Gastrocnemius medialis (tissue), 4 donors: ENCODE results near the gene INSRR. TPM values are rescaled to one million over a fixed set of nuclear protein-coding genes. Genes with fewer than 3 reads are reported as not detected.
A peak's percentile ranks its signal among the peaks of the same experiment; 100 is the strongest.

ENCODE experiments used
- ATAC-seq, 2 donors: fragments of 150-250 bp; one replicate each; pipeline ENCODE4 v1.9.1; 2016
- DNase-seq, 2 donors: peaks; one replicate each; pipeline ENCODE4 v3.0.0-alpha.2; 2019
- H3K27ac ChIP-seq, 4 donors: fragments of 200-600 bp; sonication (generic); 1 replicate in 1 of 4; 2 replicates in 3 of 4; pipeline ENCODE4 v1.5.1; 2016 to 2018; ENCODE audit warnings: mild to moderate bottlenecking in 2 of 4, moderate library complexity in 1 of 4
- H3K27me3 ChIP-seq, 3 donors: fragments of 200-600 bp; sonication (generic) in 2 of 3; 1 replicate in 1 of 3; 2 replicates in 2 of 3; pipeline versions ENCODE4 v1.5.1 to v1.6.0; 2016 to 2019; ENCODE audit warnings: mild to moderate bottlenecking in 1 of 3, moderate library complexity in 1 of 3
- H3K36me3 ChIP-seq, 2 donors: fragments of 200-600 bp; sonication (generic) in 1 of 2; one replicate each; pipeline ENCODE4 v1.5.1; 2017 to 2018
- H3K4me1 ChIP-seq, 2 donors: fragments of 200-600 bp; sonication (generic) in 1 of 2; one replicate each; pipeline ENCODE4 v1.5.1; 2016 to 2017; ENCODE audit warnings: mild to moderate bottlenecking in 2 of 2
- H3K4me3 ChIP-seq, 4 donors: fragments of 200-600 bp; sonication (generic) in 3 of 4; 1 replicate in 1 of 4; 2 replicates in 3 of 4; pipeline ENCODE4 v1.5.1; 2016 to 2019; ENCODE audit warnings: mild to moderate bottlenecking in 2 of 4
- H3K9me3 ChIP-seq, 3 donors: fragments of 200-600 bp; sonication (generic) in 2 of 3; 1 replicate in 1 of 3; 2 replicates in 2 of 3; pipeline ENCODE4 v1.5.1; 2016 to 2019
- CTCF ChIP-seq, 5 experiments: fragments of 450-650 bp in 3 of 5; fragments of 200-600 bp in 2 of 5; sonication (generic) in 2 of 5; IDR thresholded peaks in 4 of 5; conservative IDR thresholded peaks in 1 of 5; 1 replicate in 4 of 5; 2 replicates in 1 of 5; pipeline ENCODE4 v1.5.1; 2016 to 2019; ENCODE audit warnings: antibody characterized with exemption in 5 of 5, mild to moderate bottlenecking in 3 of 5, moderate library complexity in 3 of 5
- POLR2A ChIP-seq, 2 donors: fragments of 450-650 bp; IDR thresholded peaks; one replicate each; pipeline ENCODE4 v1.6.1; 2017; ENCODE audit warnings: antibody characterized with exemption in 2 of 2, mild to moderate bottlenecking in 2 of 2, moderate library complexity in 2 of 2
- in situ Hi-C, 4 donors: fragments of 200-750 bp; cut with MboI; loops; one replicate each; pipeline versions ENCODE4 v1.15.0 to v1.8.0; 2017; ENCODE audit warnings: low sequenced_read_pairs in 4 of 4
- intact Hi-C: fragments of 100-400 bp; cut with DNase I; formaldehyde crosslinking; loops from one replicate; pipeline ENCODE4 v1.15.1; 2023; ENCODE audit warnings: low total_unique reads
- total RNA-seq, 4 donors: library from RNA; depleted of rRNA; stranded (reverse); fragments of >200 nt; gene quantifications; one replicate each; pipeline versions ENCODE4 v1.1.0 to v1.2.3, GENCODE V29; 2016

Gene INSRR
- total RNA-seq, 4 donors from 2014 or later: not detected

- Histone ChIP-seq H3K27me3 (peaks cover 17 to 34% (median 28%) of the 10 kb centered on the region in 3 donors), H3K4me3 (no peak overlapping the region), H3K27ac (no peak overlapping the region), H3K9me3 (no peaks in the 10 kb centered on the region), H3K4me1 (no peaks in the 10 kb centered on the region), H3K36me3 (no peaks in the 10 kb centered on the region)
- intact Hi-C loops: no loop called here
- in situ Hi-C loops: no loop called here
- TF ChIP-seq CTCF (IDR thresholded peaks at IDR 0.05 in 4 of 5, conservative IDR thresholded peaks at IDR 0.05 in 1 of 5): no peak
- TF ChIP-seq POLR2A (IDR thresholded peaks at IDR 0.05): no peak
- no peak for ATAC-seq
- no peak for DNase-seq
These were observed 18.0 kb downstream of the INSRR start for GRCh38 chr1:156840898-156841279.

- H3K27me3 ChIP-seq: peaks cover 16 to 30% (median 22%) of the 10 kb centered on the region in 3 donors
These were observed 18.6 kb downstream of the INSRR start for GRCh38 chr1:156840186-156840897.

GRCh38 chr1:156839426-156840109 lies 19.3 kb downstream of the INSRR start:
- no peaks in the 10 kb centered on the region for H3K4me1 ChIP-seq
- ATAC-seq (no peak), DNase-seq (no peak)
- intact Hi-C loops: loop anchor here (1.0 to 5.0 kb wide), 2 partner anchors 21 to 53 kb away; partner anchors contain the start of genes NTRK1 and PEAR1
- TF ChIP-seq CTCF (IDR thresholded peaks at IDR 0.05 in 4 of 5, conservative IDR thresholded peaks at IDR 0.05 in 1 of 5) (no peak), POLR2A (IDR thresholded peaks at IDR 0.05) (no peak)
- H3K4me3 ChIP-seq: no peak overlapping the region
- H3K27me3 ChIP-seq: peaks cover 8 to 27% (median 14%) of the 10 kb centered on the region in 3 donors
- H3K36me3 ChIP-seq: no peaks in the 10 kb centered on the region
- no peaks in the 10 kb centered on the region for H3K9me3 ChIP-seq
- H3K27ac ChIP-seq: no peak overlapping the region
- in situ Hi-C loops: no loop called here

More at GRCh38 chr1:156840186-156840897, 18.6 kb downstream of the INSRR start:
- Histone ChIP-seq H3K9me3 (no peaks in the 10 kb centered on the region), H3K27ac (no peak overlapping the region), H3K4me1 (no peaks in the 10 kb centered on the region), H3K4me3 (no peak overlapping the region), H3K36me3 (no peaks in the 10 kb centered on the region)
- TF ChIP-seq CTCF (IDR thresholded peaks at IDR 0.05 in 4 of 5, conservative IDR thresholded peaks at IDR 0.05 in 1 of 5): no peak
- no peak for TF ChIP-seq POLR2A (IDR thresholded peaks at IDR 0.05)
- intact Hi-C loops (no loop called here), in situ Hi-C loops (no loop called here)
- no peak for DNase-seq
- no peak for ATAC-seq

- Histone ChIP-seq H3K27ac (no peak overlapping the region), H3K9me3 (no peaks in the 10 kb centered on the region), H3K36me3 (no peaks in the 10 kb centered on the region), H3K4me1 (no peaks in the 10 kb centered on the region), H3K4me3 (no peak overlapping the region), H3K27me3 (peaks cover 2 to 21% (median 8%) of the 10 kb centered on the region in 3 donors)
- ATAC-seq: peak in 1 of 2 donors; percentile 55
- DNase-seq: no peak
- in situ Hi-C loops (no loop called here), intact Hi-C loops (loop anchor here (1.0 to 5.0 kb wide), 2 partner anchors 21 to 53 kb away; partner anchors contain the start of genes NTRK1 and PEAR1)
- TF ChIP-seq POLR2A (IDR thresholded peaks at IDR 0.05) (no peak), CTCF (IDR thresholded peaks at IDR 0.05 in 4 of 5, conservative IDR thresholded peaks at IDR 0.05 in 1 of 5) (peak; percentile 67 to 91 (median 85))
These were observed 19.9 kb downstream of the INSRR start for GRCh38 chr1:156838972-156839371.
